Fibroblast of pulmonary artery (primary cell): Measurements from ENCODE around the gene ACVR1B.
A peak's percentile ranks its signal among the peaks of the same experiment; 100 is the strongest.

Source experiments
- DNase-seq: peaks from one replicate; pipeline ENCODE4 v3.0.0-alpha.2; 2010; ENCODE audit warnings: low read depth
- H3K4me3 ChIP-seq: replicated peaks from 2 replicates; pipeline ENCODE4 v1.5.1; 2011; ENCODE audit warnings: low read depth, mild to moderate bottlenecking, control low read depth, low read length, moderate library complexity
- CTCF ChIP-seq: IDR thresholded peaks from 2 replicates; pipeline ENCODE4 v1.5.1; 2011; ENCODE audit warnings: mild to moderate bottlenecking, control low read depth, low read length, inconsistent platforms; ENCODE audit errors: missing control alignments

ACVR1B gene

GRCh38 chr12:51951199-51951842 lies at the start of gene ACVR1B:
Gene ACVR1B, plus strand, starts transcription at chr12:51951699. Its CDS starts 45 bp downstream, at chr12:51951744.
- H3K4me3 ChIP-seq = peak within 1 kb of the TSS; percentile 96
- no peak for TF ChIP-seq CTCF
- DNase-seq = peak; percentile 93

GRCh38 chr12:51901881-51902280 lies 49.6 kb upstream of the ACVR1B start:
- no peak overlapping the region for H3K4me3 ChIP-seq
- no peak for DNase-seq
- TF ChIP-seq CTCF = no peak

GRCh38 chr12:51904951-51905470 lies 46.5 kb upstream of the ACVR1B start:
- H3K4me3 ChIP-seq = no peak overlapping the region
- TF ChIP-seq CTCF = no peak
- peak; percentile 48 for DNase-seq

GRCh38 chr12:51905471-51906429 lies 45.7 kb upstream of the ACVR1B start:
- no peak for TF ChIP-seq CTCF
- H3K4me3 ChIP-seq = peak overlapping the region; percentile 67
- peak; percentile 85 for DNase-seq

- H3K4me3 ChIP-seq = peak overlapping the region; percentile 67
- DNase-seq = no peak
- TF ChIP-seq CTCF = no peak
Measured at GRCh38 chr12:51906430-51907082, 44.9 kb upstream of the ACVR1B start.

GRCh38 chr12:51907083-51907855 lies 44.2 kb upstream of the ACVR1B start, which contains the start of gene ACVRL1:
Gene ACVRL1, plus strand, starts transcription at chr12:51907504. Its CDS starts 4,971 bp downstream, at chr12:51912475.
- TF ChIP-seq CTCF = no peak
- peak within 1 kb of the TSS; percentile 67 for H3K4me3 ChIP-seq
- no peak for DNase-seq
